BE2C (cell line): ENCODE measurements around the gene KCNH1. TPM values are rescaled to one million over a fixed set of nuclear protein-coding genes. Genes with fewer than 3 reads are reported as not detected.
A peak's percentile ranks its signal among the peaks of the same experiment; 100 is the strongest.

Source experiments
- DNase-seq: peaks from one replicate; pipeline ENCODE4 v3.0.0-alpha.2; 2020
- H3K27me3 ChIP-seq: fragments of 250-450 bp; sonication (Bioruptor Pico); 2 replicates; pipeline ENCODE4 v1.5.1; 2020; ENCODE audit warnings: mild to moderate bottlenecking
- H3K36me3 ChIP-seq: fragments of 250-450 bp; sonication (Bioruptor Pico); 2 replicates; pipeline ENCODE4 v1.5.1; 2020; ENCODE audit warnings: mild to moderate bottlenecking
- H3K4me1 ChIP-seq: fragments of 250-450 bp; sonication (Bioruptor Pico); 2 replicates; pipeline ENCODE4 v1.5.1; 2020
- H3K4me3 ChIP-seq: 2 replicates; pipeline ENCODE4 v1.5.1; 2011; ENCODE audit warnings: low read depth, low read length
- H3K9me3 ChIP-seq: fragments of 250-450 bp; sonication (Bioruptor Pico); 2 replicates; pipeline ENCODE4 v1.5.1; 2020
- polyA plus RNA-seq: library from polyadenylated mRNA; unstranded; fragments of >200 nt; gene quantifications from one replicate; pipeline ENCODE4 v1.2.1, GENCODE V29; 2012; ENCODE audit warnings: low read depth, missing spikeins; ENCODE audit not compliant: insufficient read length, insufficient read depth
- TF ChIP-seq, protein P1 (sequence below): IDR thresholded peaks from 2 replicates; pipeline ENCODE4 v1.5.1; 2012; ENCODE audit warnings: mild to moderate bottlenecking, low read depth, low read length

KCNH1 gene, protein sequence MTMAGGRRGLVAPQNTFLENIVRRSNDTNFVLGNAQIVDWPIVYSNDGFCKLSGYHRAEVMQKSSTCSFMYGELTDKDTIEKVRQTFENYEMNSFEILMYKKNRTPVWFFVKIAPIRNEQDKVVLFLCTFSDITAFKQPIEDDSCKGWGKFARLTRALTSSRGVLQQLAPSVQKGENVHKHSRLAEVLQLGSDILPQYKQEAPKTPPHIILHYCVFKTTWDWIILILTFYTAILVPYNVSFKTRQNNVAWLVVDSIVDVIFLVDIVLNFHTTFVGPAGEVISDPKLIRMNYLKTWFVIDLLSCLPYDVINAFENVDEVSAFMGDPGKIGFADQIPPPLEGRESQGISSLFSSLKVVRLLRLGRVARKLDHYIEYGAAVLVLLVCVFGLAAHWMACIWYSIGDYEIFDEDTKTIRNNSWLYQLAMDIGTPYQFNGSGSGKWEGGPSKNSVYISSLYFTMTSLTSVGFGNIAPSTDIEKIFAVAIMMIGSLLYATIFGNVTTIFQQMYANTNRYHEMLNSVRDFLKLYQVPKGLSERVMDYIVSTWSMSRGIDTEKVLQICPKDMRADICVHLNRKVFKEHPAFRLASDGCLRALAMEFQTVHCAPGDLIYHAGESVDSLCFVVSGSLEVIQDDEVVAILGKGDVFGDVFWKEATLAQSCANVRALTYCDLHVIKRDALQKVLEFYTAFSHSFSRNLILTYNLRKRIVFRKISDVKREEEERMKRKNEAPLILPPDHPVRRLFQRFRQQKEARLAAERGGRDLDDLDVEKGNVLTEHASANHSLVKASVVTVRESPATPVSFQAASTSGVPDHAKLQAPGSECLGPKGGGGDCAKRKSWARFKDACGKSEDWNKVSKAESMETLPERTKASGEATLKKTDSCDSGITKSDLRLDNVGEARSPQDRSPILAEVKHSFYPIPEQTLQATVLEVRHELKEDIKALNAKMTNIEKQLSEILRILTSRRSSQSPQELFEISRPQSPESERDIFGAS
- 0.62 TPM for polyA plus RNA-seq

DNA sequence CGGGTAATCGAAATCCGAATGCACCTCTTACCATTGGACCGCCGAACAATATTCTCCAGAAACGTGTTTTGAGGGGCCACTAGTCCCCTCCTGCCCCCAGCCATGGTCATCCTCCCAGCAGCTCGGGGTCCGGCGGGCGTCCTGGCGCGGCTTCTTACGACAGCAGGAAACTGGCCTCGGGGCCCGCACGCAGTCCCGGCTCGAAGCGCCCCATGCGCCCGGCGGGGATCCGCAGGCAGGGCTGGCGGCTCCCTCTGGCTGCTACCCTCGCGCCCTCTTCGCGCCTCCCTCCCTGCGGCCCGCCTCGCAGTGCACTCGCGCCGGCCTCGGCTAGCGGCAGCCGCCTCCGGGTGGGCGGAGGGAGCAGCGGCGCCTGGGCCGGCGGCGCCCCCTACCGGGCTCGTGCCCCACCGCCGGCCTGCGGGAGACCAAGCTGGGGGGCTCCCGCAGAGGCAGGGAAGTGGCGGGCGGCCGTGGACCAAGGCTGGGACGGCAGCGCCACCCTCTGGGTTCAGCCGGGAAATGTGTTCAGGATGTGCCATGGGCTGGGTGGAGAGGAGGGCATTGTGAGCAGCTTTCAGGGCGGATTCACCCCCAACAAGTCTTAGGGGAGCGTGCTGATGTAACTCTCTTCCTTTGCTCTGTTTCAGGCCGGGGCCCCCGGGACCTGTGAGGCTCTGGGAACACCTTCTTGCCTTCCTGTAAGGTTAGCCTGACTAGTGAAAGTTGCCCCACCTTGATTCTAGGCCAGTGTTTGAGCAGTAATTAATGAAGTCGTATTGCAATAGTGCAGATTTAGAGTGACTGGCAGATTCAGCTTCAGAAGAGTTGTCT is at the start of gene KCNH1:
Gene KCNH1, minus strand, starts transcription at position 313 of the 834 bp plus-strand sequence. Its CDS starts 203 bp downstream, at position 110.
- TF ChIP-seq, protein P1, sequence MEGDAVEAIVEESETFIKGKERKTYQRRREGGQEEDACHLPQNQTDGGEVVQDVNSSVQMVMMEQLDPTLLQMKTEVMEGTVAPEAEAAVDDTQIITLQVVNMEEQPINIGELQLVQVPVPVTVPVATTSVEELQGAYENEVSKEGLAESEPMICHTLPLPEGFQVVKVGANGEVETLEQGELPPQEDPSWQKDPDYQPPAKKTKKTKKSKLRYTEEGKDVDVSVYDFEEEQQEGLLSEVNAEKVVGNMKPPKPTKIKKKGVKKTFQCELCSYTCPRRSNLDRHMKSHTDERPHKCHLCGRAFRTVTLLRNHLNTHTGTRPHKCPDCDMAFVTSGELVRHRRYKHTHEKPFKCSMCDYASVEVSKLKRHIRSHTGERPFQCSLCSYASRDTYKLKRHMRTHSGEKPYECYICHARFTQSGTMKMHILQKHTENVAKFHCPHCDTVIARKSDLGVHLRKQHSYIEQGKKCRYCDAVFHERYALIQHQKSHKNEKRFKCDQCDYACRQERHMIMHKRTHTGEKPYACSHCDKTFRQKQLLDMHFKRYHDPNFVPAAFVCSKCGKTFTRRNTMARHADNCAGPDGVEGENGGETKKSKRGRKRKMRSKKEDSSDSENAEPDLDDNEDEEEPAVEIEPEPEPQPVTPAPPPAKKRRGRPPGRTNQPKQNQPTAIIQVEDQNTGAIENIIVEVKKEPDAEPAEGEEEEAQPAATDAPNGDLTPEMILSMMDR: peak; percentile 87
- H3K4me3 ChIP-seq: peak within 1 kb of the TSS; percentile 57
- no peaks in the 10 kb centered on the region for H3K36me3 ChIP-seq
- no peaks in the 10 kb centered on the region for H3K4me1 ChIP-seq
- no peaks in the 10 kb centered on the region for H3K9me3 ChIP-seq
- DNase-seq: peak; percentile 92
- peaks cover 47% of the 10 kb centered on the region for H3K27me3 ChIP-seq

DNA sequence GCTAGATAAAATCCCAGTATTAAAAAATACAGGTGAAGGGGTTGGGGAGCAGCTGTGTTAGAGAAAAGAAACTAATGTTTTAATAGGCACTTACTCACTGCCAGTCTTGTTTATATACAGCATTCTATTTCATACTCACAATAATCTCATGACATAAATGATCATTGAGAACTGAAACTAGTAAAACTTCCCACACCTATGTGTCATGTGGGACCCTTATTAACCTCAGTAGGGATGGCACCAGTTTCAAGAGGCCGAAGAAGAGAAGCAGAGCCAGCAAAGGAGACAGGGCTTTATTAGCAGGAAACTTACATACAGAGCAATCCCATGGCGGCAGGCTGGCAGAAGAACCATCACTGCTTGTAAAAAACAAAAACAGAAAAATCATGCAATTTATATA is 48.8 kb upstream of the KCNH1 start:
- no peaks in the 10 kb centered on the region for H3K9me3 ChIP-seq
- no peaks in the 10 kb centered on the region for H3K36me3 ChIP-seq
- TF ChIP-seq, protein P1: no peak
- DNase-seq: no peak
- H3K27me3 ChIP-seq: peaks cover 3% of the 10 kb centered on the region; the same call in 1 of the 2 replicates
- no peaks in the 10 kb centered on the region for H3K4me1 ChIP-seq
- no peak overlapping the region for H3K4me3 ChIP-seq

DNA sequence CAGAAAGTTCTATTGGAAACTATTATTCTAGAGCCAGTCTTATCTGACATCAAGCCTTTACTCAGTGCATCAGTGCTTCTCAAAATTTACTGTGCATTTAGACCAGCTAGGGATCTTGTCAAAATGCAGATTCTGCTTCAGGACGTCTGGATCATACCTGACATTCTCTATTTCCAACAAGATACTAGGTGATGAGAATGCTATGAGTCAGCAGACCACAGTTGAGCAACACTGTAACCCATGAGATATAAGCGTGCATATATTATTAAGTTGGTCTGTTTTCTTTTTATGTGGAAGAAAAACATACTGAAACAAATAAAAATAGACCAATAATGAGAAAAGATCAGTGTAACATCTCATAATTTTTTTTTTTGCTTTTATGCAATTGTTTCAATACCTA is 40.4 kb upstream of the KCNH1 start:
- Histone ChIP-seq H3K4me3 (no peak overlapping the region), H3K4me1 (no peaks in the 10 kb centered on the region), H3K36me3 (no peaks in the 10 kb centered on the region), H3K9me3 (no peaks in the 10 kb centered on the region), H3K27me3 (no peaks in the 10 kb centered on the region)
- DNase-seq: no peak
- TF ChIP-seq, protein P1: no peak

DNA sequence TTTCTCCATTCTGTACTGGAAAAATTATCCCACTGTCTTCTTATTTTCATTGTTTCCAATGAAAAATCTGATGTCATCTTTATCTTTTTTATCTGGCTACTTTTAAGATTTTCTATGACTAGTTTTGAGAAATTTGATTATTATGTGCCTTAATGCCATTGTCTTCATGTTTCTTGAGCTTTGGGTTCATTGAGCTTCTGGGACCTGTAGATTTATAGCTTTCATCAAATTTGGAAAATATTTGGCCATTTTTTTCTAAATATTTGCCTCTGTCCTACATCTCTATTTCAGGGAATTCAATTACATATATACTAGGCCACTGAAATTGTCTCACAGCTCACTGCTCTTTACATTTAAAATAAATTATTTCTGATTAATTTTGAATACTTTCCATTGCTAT is 38.7 kb upstream of the KCNH1 start:
- no peak for DNase-seq
- Histone ChIP-seq H3K4me1 (no peaks in the 10 kb centered on the region), H3K4me3 (no peak overlapping the region), H3K27me3 (no peaks in the 10 kb centered on the region), H3K9me3 (no peaks in the 10 kb centered on the region), H3K36me3 (no peaks in the 10 kb centered on the region)
- TF ChIP-seq, protein P1: no peak

DNA sequence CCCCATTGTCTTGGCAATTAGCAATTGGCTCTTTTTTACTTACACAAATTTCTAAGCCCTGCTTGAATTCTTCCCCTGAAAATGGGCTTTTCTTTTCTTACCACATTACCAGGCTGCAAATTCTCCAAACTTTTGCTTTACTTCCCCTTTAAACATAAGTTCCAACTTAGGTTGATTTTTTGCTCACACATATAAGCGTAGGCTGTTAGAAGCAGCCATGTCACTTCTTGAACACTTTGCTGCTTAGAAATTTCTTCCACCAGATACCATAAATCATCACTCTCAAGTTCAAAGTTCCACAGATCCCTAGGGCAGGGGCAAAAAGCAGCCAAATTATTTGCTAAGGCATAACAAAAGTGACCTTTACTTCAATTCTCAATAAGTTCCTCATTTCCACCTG is 35.4 kb upstream of the KCNH1 start:
- no peak overlapping the region for H3K4me3 ChIP-seq
- DNase-seq: no peak
- no peaks in the 10 kb centered on the region for H3K4me1 ChIP-seq
- H3K9me3 ChIP-seq: no peaks in the 10 kb centered on the region
- H3K36me3 ChIP-seq: no peaks in the 10 kb centered on the region
- TF ChIP-seq, protein P1: no peak
- H3K27me3 ChIP-seq: no peaks in the 10 kb centered on the region
